A673 (cell line): Measurements from ENCODE around the gene LRRC4C. TPM values are rescaled to one million over a fixed set of nuclear protein-coding genes. Genes with fewer than 3 reads are reported as not detected.

ENCODE experiments used
- BruUV-seq: library from RNA; stranded (reverse); fragments of 400-500 nt; replicated peaks from 2 replicates; lab custom pipeline; 2021; lab: Mats Ljungman, UMichigan
- CTCF ChIA-PET: fragments of 300-600 bp; sonication (Branson Sonifier 250); formaldehyde crosslinking; loops from one replicate; lab custom pipeline; 2022; ENCODE audit warnings: antibody characterized with exemption; lab: Charles Lee
- POLR2A ChIA-PET: fragments of 300-600 bp; sonication (Branson Sonifier 250); formaldehyde crosslinking; loops from one replicate; lab custom pipeline; 2022; ENCODE audit warnings: antibody characterized with exemption; ENCODE audit not compliant: low non-redundant PET; lab: Charles Lee
- DNase-seq: peaks from one replicate; pipeline ENCODE4 v3.0.0-alpha.2; 2015; ENCODE audit warnings: low spot score
- H3K27ac ChIP-seq: fragments of 200-600 bp; sonication (generic); 2 replicates; pipeline ENCODE4 v1.5.1; 2016; ENCODE audit warnings: mixed run types, low read depth, mild to moderate bottlenecking, mixed read lengths, antibody characterized with exemption, low read length; ENCODE audit not compliant: poor library complexity, severe bottlenecking
- H3K27me3 ChIP-seq: fragments of 200-600 bp; sonication (generic); replicated peaks from 2 replicates; pipeline ENCODE4 v1.6.1; 2017; ENCODE audit warnings: mixed run types, low read depth, mild to moderate bottlenecking, mixed read lengths, antibody characterized with exemption, low read length; ENCODE audit not compliant: insufficient read depth, poor library complexity
- H3K36me3 ChIP-seq: fragments of 200-600 bp; sonication (generic); 2 replicates; pipeline ENCODE4 v1.6.1; 2016; ENCODE audit warnings: mixed run types, mild to moderate bottlenecking, mixed read lengths, antibody characterized with exemption, low read length; ENCODE audit not compliant: insufficient read depth, poor library complexity, severe bottlenecking
- H3K4me1 ChIP-seq: fragments of 200-600 bp; sonication (generic); 2 replicates; pipeline ENCODE4 v1.6.1; 2017; ENCODE audit warnings: mixed run types, mild to moderate bottlenecking, mixed read lengths, antibody characterized with exemption, low read length; ENCODE audit not compliant: insufficient read depth, poor library complexity, severe bottlenecking
- H3K4me3 ChIP-seq: fragments of 200-600 bp; sonication (generic); 2 replicates; pipeline ENCODE4 v1.5.1; 2016; ENCODE audit warnings: low read depth, mixed run types, mild to moderate bottlenecking, mixed read lengths, low read length; ENCODE audit not compliant: poor library complexity, severe bottlenecking
- H3K9me3 ChIP-seq: fragments of 200-600 bp; sonication (generic); 2 replicates; pipeline ENCODE4 v1.6.1; 2016; ENCODE audit warnings: mixed run types, low read depth, mild to moderate bottlenecking, mixed read lengths, antibody characterized with exemption, low read length; ENCODE audit not compliant: poor library complexity, severe bottlenecking
- EZH2 ChIP-seq: fragments of 200-600 bp; sonication (generic); IDR thresholded peaks from 2 replicates; pipeline ENCODE4 v1.6.1; 2017; ENCODE audit warnings: borderline replicate concordance, low read depth, mild to moderate bottlenecking, mixed read lengths, antibody characterized with exemption, low read length; ENCODE audit not compliant: poor library complexity, severe bottlenecking
- intact Hi-C: fragments of 100-400 bp; cut with micrococcal nuclease; formaldehyde crosslinking; loops from one replicate; pipeline ENCODE4 v1.10.0; 2022; ENCODE audit not compliant: unreplicated experiment
- total RNA-seq: library from RNA; stranded (reverse); gene quantifications from 2 replicates; pipeline ENCODE4 v1.2.3, GENCODE V29; 2021
- TF ChIP-seq, protein P1 (sequence below): fragments of 300-800, 200-600 bp; sonication (generic); conservative IDR thresholded peaks from 2 replicates; pipeline ENCODE4 v1.5.1; 2017; ENCODE audit warnings: low read depth, mild to moderate bottlenecking, antibody characterized with exemption, low read length, moderate library complexity, mixed read lengths

Gene LRRC4C
- total RNA-seq, 1 experiment from 2014 or later = 38.3 TPM

DNA sequence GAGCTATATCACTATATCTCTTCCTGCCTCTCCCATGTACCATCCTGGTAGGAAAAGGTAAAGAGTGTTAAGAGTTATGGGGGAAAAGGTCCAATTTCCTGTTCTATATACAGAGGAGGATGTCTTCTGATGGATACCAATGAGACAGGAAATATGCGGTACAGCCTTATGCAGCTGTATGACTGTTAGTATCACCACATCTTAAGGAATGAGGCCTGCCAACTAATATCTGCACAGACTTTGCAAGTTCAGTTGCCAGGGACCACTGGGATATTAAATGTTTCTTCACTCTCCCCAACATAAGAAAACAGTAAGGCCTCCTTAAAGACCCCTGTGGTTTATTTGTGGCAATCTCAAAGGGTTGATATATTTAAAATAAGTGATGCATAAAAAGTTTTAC, 1182.5 kb downstream of the LRRC4C start:
- Histone ChIP-seq H3K4me3 (no peak overlapping the region), H3K27ac (no peak overlapping the region), H3K36me3 (no peaks in the 10 kb centered on the region), H3K27me3 (no peaks in the 10 kb centered on the region), H3K9me3 (no peaks in the 10 kb centered on the region), H3K4me1 (peaks cover 39% of the 10 kb centered on the region)
- intact Hi-C loops = no loop called here
- DNase-seq = no peak
- TF ChIP-seq, protein P1, sequence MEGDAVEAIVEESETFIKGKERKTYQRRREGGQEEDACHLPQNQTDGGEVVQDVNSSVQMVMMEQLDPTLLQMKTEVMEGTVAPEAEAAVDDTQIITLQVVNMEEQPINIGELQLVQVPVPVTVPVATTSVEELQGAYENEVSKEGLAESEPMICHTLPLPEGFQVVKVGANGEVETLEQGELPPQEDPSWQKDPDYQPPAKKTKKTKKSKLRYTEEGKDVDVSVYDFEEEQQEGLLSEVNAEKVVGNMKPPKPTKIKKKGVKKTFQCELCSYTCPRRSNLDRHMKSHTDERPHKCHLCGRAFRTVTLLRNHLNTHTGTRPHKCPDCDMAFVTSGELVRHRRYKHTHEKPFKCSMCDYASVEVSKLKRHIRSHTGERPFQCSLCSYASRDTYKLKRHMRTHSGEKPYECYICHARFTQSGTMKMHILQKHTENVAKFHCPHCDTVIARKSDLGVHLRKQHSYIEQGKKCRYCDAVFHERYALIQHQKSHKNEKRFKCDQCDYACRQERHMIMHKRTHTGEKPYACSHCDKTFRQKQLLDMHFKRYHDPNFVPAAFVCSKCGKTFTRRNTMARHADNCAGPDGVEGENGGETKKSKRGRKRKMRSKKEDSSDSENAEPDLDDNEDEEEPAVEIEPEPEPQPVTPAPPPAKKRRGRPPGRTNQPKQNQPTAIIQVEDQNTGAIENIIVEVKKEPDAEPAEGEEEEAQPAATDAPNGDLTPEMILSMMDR = no peak
- no peak for TF ChIP-seq EZH2
- ChIA-PET CTCF (interaction anchor here (0.6 kb wide), 1 partner anchor 30 kb away, joined by 5 read pairs; no protein-coding TSS in a partner anchor), POLR2A (no interaction called here)
- no TSS peak for BruUV-seq

DNA sequence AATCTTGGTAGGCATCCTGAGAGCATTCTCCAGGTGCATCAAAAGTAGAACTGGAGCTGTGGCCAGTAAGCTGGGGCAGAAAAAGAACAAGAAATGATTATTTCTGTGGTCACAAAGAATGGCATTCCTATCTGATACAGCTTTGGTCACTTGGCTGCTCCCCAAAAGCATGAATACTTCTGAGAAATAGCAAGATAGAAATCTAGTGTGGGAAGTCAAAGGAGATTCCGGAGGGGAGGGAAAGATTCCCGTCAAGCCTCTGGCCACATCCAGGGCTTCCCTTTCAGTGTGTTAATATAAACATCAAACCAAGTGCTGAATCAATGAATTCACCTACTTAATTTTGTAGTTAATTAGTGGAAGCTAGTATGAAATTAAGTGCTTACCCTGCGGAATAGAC, 1185.4 kb downstream of the LRRC4C start:
- TF ChIP-seq, protein P1 = no peak
- no peak for TF ChIP-seq EZH2
- intact Hi-C loops = no loop called here
- ChIA-PET POLR2A (no interaction called here), CTCF (no interaction called here)
- no peaks in the 10 kb centered on the region for H3K9me3 ChIP-seq
- BruUV-seq = no TSS peak
- H3K4me1 ChIP-seq = peaks cover 20% of the 10 kb centered on the region
- H3K27ac ChIP-seq = no peak overlapping the region
- DNase-seq = no peak
- H3K27me3 ChIP-seq = no peaks in the 10 kb centered on the region
- no peaks in the 10 kb centered on the region for H3K36me3 ChIP-seq
- no peak overlapping the region for H3K4me3 ChIP-seq

DNA sequence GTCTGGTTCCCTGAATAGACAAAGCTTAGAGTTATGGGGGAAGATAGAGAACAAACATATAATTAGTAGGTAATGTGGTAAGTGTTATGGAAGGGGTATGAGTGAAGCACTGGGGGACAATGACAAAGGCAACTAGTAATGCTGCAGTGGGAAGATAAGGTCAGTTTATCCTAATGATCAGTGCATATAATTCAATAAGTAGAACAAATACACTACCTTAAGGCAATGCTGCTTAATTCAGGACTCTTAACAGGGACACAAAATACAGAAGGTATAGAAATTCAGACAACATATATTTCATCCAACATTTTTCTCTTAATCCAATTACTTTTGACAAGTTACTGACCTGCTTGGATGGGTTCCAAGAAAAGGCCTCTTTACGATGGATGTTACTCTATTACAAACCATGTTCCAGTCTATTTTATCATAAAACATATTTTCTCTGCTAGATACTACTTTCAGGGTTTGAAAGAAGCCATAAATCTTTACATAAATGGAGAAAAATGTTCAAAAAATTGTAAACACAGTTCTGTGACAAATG, 1186.2 kb downstream of the LRRC4C start:
- Histone ChIP-seq H3K4me1 (peaks cover 20% of the 10 kb centered on the region), H3K9me3 (no peaks in the 10 kb centered on the region), H3K27me3 (no peaks in the 10 kb centered on the region), H3K27ac (no peak overlapping the region), H3K36me3 (no peaks in the 10 kb centered on the region), H3K4me3 (no peak overlapping the region)
- DNase-seq = peak; percentile 64
- TF ChIP-seq EZH2 = no peak
- TF ChIP-seq, protein P1 = no peak
- CTCF ChIA-PET = no interaction called here
- intact Hi-C loops = no loop called here
- POLR2A ChIA-PET = interaction anchor here (0.6 kb wide), 1 partner anchor 907 kb away, joined by 3 read pairs; no protein-coding TSS in a partner anchor
- no TSS peak for BruUV-seq
